ENCODE measurements around the gene PDE2A.

Gene PDE2A

DNA sequence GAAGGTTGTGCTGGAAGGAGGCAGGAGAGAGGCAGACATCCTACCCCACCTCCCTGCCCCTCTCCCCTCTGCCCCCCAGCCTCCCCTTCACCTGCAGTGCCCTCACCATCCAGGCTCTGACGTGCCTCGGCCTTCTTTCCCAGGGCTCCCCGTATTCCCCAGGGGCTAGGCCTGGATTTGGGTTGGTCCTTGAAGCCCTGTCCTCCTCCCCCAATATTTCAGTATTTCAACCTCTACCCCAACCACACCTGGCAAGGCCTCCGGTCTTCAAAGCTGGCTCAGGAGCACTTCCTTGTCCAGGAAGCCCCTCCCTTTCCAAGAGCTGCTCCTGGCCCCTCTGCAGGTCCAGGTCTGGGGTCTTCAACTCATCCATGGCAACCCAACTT lies 8.6 kb upstream of the PDE2A start:
- no peak for DNase-seq (ENCODE audit: low read depth)

DNA sequence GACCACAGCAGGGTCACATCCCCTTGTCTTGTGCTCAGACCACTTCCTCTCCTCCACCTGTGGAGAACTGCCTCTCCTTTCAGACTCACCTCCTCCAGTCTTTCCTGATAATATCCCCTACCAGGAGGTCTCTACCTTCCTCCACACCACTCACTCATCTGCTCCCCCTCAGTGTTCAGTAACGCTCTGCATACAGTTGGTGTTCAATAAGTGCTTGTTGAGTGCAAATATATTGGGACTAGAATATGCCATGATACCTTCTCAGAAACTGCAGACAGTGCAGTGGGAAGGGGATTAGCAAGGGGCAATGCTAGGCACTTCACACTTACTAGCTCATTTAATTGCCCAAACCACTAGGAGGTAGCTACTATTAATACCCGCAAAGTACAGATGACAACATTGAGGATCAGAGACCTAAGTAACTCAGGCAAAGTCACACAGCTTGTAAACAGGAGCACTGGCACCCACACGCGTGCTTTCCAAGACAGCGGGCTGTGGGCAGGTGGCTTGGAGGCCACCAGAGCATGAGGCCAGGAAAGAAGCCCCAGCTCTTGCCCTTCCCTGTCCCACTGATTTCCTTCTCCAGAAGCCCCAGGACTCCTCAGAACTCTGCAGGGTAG lies 8.1 kb upstream of the PDE2A start:
- DNase-seq (ENCODE audit: low read depth): no peak

DNA sequence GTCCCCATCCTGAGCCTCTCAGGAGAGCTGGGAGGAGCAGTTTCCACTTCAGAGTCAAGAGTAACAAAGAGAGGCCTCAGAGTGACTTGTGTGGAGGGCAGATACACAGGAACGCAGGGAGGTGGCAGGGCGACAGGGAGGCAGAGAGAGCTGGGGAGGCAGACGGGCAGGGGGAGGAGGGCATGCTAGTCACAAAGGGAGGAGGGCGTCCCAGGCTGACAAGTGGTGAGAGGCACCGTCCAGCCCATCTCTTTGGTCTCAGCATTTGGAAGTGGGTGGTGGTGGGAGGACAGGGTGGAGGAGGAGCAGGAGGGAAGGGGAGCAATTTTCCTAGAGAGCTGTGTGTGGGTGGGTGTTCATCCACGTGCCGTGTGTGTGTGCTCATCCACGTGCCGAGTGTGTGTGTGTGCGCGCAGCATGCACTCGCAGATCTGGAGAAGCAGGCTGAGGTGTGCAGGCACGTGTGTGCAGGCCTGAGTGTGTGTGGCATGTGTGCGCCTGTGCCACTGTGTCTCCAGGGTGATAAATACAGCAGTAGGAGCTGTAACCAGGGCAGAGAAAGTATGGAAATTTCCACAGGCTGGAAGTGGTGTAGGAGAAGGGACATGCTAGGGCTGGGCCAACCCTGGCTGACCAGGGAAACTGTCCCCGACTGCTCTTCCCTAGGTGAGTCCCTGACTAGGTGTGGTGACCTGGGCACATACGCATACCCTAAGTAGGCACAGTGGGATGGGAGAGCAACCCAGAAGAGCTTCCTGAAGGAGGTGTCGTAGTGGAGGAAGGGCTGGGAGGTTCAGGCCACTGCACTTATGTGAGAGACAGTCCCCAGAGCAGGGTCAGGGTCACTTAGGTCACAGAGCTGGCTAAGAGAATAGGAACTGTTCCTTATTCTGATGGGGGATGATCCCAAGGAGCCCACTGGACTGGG lies 7.3 kb upstream of the PDE2A start:
- no peak for DNase-seq (ENCODE audit: low read depth)

DNA sequence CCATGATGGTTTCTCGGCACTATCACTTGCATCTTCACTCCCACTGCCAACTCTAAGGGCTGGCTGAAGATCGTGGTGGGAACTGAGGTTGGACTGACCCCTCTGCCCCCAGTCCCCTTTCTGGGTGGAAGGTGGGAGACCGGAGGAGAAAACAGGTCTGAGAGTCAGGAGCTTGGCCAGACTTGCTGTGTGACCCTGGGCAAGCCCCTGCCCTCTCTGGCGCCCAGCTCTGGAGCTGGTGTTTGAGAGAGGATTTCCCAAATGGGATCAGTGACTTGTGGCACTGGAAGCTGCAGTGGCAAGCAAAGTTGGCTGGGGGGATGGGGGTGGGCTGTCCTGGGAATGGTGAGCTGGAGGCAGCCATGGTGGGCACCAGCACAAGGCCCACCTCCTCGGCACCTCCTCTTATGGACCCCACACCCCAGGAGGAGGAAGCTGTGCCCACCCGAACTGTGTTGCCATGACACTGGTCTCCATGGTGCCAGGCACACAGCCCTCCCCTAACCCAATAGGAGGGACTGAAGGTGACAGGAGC lies 6.5 kb upstream of the PDE2A start:
- DNase-seq (ENCODE audit: low read depth): no peak

DNA sequence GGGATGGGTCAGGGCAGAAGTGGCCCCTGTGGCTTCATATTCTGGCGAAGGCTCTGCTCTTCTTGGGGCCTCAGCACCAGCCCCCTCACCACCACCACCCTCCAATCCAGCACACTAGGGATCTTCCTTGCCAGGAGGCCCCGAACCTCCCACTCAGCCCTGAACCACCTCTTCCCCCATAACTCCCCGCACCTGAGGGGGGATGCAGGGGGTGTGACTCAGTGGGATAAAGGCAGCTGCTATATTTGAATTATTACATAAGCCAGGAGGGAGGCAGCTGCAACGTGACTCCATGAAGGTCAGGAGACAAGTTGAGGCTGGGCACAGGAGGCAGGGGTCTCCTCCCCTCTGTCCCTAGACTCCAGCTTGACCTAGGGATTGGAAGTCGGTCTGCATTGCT lies 5.6 kb upstream of the PDE2A start:
- no peak for DNase-seq (ENCODE audit: low read depth)

DNA sequence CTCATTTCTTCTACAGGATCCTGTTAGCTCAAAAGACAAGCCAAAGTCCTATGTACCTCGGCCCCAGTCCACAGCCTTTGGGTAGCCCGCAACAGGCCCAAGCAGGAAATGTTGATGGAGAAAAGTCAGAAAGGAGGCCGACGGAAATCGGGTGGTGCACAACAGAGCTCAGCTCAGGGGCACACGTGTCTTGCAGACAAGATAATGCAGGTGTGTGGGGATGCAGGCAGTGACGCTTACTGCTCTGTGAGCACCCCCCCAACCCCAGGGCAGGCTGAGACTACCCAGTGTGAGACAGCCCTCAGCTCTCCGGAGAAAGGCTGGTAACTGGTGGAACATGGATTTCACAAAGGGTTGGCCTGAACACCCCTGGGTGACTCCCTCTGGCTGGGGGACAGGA lies 4.3 kb upstream of the PDE2A start:
- no peak for DNase-seq (ENCODE audit: low read depth)

DNA sequence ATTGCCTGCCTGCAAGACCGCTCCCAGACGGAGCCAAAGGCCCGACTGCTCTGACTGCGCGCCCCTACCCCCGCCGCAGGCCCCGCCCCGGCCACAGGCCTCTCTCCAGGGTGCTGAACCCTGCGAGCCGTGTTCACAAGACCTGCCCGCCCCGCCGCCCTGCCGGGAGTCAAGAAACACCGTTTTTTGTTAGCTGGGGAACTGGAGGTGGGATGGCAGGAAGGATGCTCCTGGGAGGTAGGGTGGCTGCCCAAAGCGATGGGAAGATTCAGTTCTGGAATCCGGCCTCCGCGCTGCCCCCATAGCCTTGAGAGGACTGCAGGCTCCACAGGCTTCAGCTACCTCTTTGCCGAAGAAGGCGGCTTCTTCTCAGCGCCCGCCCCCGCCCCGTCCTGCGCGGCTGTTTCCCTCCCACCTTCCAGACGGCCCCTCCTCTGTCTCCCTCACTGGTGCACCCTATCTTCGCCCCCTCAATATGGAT lies 2.7 kb upstream of the PDE2A start:
- no peak for DNase-seq (ENCODE audit: low read depth)

DNA sequence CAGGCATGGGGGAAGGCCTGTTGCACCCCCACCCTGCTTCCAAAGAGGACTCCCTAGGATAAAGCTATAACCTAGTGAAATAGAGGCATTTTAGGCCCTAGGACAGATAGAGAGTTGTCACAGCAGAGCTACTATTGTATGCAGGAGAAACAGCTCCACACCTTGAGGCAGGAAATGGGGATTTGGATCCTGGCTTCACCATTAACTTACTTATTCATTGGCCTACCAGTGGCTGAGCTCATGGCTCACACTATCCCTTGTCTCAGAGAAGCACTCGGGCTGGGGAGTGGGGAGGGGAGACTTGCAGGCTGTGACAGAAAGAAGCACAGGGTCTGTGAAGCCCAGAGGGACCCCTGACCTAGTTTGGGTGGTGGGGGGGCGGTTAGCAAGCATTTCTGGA lies 999 bp upstream of the PDE2A start:
- no peak for DNase-seq (ENCODE audit: low read depth)

DNA sequence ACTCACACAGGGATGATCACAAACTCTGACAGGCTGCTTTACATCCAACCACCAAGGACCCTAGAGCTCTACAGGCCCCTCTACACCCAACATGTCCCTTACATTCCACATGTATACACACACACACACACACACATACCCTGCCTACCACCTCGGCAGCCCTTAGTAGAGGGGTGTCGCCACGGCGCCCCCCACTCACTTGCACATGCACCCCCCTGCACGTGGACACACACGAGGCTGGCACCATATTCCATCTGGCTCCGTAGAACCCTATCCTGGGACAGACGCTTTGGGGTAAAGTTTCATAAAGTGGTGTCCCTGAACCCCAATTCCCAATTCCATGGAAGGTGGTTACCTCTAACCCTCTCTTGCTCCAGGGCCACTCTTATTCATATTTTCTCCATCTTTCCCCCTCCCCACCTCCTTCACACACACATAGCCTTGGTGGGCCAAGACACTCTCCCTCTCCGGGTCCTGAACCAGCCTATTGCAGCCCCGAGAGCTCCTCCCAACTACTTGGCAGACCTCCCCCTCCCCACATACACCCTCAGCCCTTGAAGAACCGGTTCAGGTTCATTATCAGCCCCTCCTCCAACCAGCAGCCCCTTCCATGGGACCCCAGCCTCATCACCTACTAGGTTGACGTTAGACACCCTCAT lies 809 bp downstream of the PDE2A start:
- no peak for DNase-seq (ENCODE audit: low read depth)

DNA sequence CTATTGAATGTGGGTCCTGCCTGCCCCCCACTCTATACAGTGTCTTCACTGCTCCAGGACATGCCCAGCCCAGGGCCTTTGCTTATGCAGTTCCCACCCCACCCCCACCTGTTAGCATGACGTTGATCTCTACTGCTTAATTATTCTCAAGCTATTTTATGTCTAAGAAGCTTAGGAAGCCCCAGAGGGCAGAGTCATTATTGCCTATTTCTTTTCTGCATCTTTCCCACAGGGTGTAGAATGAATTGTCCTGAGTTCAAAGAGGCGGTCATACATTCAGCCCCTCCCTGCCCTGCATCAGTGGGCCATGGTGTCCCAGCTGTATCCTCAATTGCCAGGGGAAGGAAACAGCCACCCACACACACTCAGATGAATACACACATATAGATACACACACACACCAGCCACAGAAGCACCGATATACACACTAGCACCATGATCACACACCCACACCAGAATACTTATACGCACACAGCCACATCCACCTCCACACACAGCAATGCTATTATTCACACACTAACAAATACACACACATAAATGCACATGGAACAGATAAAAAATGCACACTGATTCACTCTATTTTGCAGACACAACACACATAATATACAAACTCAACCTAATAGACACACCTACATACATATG lies 1.5 kb downstream of the PDE2A start:
- DNase-seq (ENCODE audit: low read depth): no peak

DNA sequence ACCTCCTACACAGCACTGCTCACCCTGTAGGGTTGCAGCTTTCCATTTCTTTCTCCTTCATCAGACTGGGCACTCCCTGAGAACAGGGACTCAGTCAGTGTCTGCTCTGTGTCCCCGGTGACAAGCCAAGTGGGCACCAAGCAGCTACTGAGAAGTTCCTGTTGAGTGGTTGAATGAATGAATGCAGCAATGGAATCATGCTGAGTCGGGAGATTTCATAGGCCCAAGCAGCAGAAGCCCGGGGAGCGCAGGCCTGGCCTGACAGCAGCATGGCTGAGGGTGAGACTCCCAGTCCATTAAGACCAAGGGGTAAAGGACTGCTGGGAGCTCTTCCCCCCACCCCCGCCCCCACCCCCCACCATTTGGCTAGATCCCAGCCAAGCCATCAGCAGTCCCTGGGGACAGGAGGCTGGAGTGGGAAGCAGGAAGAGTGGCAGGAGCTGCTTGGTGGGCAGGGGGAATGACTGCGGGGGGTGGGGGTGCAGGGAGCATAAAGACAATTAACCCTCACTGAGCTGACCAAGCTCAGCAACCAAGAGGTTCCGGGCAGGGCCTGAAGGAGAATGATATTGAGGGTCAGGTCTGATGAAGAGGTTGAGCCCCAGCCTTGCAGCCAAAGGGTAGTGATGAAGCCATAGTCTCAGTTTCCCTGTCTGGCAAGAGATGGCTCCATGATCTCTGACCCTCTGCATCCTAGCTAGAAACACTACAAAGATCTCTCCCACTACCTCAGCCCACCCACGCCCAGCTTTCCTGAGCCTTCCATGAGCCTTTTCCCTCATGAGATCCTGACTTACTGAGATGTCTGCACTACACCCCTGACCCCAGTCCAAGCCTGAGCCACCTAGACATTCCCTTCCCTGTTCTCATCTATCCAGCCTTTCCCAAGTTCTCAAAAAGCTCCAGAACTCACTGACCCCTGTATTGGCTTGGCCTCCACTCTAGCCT lies 2.8 kb downstream of the PDE2A start:
- DNase-seq (ENCODE audit: low read depth): no peak

DNA sequence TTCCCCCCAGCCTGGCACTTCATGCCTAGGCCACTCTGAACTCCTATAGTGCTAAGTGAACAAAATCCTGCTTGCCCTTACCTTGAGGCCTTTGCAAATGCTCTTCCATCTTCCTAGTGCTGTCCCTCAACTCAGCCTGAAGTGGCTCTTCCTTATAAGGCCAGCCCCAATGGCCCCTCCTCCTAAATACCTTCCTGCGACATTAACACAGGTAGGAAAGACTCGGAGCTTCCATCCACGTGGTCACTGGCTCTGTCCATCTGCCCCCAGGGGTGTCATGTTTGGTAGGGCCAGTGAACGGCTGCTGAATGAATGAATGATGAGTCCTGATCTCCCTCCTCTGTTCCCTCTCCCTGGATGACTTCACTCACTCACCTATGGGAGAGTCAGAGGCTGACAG lies 4.2 kb downstream of the PDE2A start:
- no peak for DNase-seq (ENCODE audit: low read depth)

DNA sequence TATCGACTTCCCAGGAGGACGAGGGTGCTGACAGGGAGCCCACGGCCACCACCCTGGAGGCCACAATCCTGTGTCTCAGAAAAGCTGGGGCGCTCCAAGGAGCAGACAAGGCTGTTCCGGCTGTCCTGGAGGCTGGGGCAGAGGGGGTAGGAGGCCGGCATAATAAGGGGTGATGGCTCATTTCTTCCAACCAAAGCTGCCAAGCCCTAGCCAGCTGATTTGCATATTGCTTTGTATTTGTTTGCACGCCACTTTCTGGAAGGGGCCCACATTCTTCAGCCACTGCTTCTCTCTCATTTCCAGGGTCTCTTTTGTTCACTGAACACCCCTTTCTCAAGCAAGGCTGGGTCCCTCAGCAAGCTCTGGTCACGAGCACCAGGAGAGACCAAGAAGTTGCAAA lies 4.7 kb downstream of the PDE2A start:
- no peak for DNase-seq (ENCODE audit: low read depth)

DNA sequence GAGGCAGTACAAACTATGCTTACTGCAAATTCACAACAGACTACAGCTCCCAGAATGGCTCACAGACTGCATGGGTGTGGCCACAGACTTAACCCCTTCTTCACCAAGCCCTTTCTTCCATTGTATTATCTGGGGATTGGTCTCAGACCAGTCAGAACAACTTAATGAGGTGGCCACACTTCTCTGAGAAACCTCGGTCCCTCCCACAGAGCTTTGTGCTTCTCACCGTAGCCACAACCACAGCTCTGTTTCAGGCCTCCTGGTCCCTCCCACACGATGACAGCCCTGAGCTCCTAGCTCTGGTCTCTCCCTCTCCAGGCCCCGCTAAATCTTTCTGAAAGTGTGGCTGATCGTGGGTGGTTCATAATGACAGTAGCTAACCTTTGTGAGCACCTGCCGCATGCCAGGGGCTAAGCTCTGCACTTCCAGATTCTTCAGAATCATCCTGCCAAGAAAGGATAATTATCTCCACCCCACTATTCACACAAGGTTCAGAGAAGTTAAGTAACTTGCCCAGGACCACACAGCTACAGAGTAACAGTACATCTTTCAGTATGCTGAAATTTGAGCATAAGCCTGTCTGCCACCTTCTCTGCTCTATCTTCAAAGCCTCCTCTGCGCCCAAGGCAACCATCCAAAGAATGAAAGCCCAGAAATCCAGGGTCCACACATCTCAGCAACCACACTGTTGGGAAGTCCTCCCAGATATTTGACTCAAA lies 5.4 kb downstream of the PDE2A start:
- no peak for DNase-seq (ENCODE audit: low read depth)

DNA sequence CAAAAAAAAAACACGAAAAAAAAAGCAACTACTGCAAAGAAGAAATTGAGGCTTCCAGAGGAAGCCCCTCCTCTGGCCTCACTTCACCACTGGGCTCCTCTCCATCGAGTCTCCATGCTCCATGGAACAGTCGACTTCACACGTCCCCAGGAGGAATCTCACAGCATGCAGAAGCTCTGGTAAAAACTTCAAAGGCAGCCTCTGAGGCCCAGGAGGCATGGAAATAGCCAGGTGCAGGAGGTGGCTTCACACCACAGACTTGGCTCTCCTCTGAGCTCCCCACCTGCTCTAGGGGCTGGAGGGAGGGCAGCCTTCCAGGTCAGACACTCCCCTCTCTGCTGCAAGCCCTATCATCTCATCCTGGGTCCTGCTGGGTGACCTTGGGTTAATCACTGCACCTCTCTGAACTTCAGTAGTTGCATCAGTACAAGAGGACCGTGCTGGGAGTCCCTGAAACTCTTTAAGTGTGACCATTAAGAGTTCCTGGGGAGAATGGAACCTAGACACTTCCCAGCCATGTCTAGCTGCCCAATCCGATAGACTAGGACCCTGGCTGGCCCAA lies 8.2 kb downstream of the PDE2A start:
- DNase-seq (ENCODE audit: low read depth): no peak

DNA sequence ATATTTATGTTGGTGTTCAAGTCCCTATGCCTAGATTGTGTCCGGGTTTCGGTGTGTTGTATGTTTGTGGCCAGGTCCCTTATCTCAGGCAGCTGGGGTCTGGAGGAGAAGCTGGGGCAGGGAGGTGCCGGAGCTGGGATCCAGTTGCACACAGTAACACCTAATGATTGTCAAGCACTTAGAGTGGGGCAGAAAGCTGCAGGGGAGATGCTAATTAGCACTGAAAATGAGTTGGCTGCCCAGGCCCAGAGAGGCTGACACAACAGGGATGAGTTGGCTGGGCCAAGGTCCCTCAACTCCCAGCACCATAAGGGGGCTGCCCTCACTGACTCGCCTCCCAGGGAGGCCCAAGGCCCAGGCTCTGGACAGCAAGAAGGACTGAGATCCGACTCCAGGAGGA lies 12.2 kb downstream of the PDE2A start:
- DNase-seq (ENCODE audit: low read depth): no peak

DNA sequence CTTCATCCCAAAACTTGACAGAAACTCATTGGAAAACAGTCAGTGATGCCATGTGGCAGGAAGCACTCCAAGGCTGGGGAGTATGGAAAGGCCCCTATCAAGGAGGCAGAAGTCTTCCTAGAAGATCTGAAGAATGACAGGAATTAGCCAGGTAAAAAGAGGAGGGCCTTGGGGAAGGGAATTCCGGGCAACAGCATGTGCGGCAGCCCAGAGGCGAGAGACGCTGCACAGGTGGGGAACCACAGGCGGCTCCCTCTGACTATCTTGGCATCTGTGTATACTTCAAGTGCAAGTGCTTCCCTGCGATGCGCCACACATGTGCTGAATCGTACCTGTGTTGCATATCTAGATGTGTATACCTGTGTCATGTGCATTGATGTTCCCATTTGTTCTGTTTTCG lies 12.7 kb downstream of the PDE2A start:
- no peak for DNase-seq (ENCODE audit: low read depth)

DNA sequence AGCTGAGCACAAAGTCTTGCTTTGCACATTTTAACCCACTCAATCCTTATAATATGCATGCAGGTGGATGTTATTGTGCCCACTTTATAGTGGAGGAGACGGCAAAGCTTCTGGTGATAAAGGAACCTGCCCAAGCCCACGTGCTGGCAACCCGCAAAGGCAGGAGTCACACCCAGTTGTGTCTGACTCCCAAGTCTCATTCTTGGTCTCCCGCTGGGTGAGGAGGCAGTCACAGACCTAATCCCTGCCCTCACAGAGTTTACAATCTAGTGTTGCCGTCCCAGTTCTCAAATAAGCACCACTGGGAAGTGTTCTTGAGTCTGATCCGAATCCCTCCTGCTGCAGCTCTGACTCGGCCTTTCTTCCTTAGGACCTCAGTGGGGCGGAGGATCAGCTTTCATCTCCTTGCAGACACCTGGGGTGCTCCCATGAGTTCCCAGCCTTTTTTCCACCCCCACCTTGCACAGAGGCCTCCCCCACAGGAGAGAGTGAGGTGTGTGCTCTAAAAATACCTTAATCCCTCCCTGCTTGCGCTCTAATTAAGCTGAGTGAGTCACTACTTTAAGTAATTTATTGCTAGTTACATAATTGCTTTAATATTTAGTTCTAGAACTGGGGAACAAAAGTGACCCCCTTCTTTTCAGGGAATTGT lies 15.1 kb downstream of the PDE2A start:
- no peak for DNase-seq (ENCODE audit: low read depth)

DNA sequence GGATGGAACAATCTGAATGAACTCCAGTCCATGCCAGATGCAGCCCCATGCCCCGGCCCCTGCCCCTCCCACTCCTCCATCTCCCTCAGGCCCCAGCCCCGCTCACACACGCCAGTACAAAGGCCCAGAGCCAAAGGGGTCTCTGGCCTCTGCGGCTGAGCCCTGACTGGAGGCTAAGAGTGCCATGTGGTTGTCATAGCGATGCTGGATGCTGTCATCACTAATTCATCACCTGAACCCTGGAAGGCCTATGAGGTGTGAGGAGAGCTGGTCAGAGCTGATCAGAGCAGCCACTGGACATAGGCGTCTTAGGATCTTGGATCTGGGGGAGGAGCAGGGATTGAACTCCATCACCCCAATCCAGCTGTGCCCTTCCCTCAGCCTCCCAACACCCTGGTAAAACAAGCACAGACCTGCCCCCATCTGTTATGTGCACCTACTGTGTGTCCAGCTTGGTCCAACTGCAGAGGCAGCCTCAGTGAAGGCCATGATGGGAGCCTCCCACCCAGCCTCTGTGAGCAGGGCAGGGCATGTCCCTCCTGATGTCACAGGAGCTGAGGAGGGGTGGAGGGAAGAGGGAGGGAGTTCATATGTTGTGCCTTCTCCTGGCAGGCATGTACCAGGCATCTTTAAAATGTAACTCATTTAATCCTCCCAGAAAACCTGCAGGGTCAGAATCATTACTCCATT lies 16.7 kb downstream of the PDE2A start:
- no peak for DNase-seq (ENCODE audit: low read depth)

All from GM04503 (cell line).